RKO (cell line): Measurements from ENCODE around the gene OCA2.
"Not testable (repeated sequence)": the region's sequence is repeated elsewhere in the genome, so short reads cannot be mapped to it uniquely, and the experiment has no call there.

Experiments used
- DNase-seq: peaks from one replicate; pipeline ENCODE4 v3.0.0-alpha.2; 2016; ENCODE audit warnings: low spot score

The OCA2 gene

DNA sequence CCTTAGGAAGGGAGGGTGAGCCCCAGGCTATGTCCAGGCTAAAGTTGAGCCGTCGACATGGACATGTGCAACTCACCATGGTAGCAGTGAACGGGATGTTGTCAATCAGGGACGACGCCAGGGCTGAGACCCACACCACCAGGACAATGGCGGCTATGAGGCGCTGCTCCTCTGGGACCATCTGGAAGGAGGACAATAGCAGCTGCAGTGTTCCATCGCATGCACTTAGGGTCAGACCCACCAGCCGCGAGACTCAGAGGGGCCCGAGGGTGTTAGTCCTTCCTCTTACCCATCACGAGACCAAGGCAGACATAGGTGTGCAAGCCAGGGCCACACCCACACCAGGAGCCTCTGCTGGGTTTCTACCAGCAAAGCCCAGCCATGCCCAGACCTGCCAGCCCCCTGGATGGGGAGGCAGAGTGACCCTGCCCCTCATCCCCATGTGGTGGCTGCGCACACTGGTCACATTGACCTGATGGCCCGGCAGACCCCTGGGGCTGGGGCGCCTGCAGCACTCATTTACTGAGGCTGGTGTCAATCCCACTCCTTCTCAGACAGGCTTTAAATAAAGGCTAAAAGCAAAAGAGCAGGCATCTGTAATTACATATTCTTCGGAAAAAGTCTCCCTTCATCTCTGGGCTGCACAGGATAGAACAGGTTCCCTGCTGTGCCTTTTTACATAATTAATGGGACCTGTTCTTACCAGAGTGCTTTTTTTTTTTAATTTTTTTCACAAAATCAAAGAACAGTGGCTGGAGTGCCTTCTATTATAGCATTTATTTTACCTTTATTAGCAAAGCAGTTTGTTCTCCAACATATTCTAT is 227.8 kb downstream of the OCA2 start:
- DNase-seq, result no peak

DNA sequence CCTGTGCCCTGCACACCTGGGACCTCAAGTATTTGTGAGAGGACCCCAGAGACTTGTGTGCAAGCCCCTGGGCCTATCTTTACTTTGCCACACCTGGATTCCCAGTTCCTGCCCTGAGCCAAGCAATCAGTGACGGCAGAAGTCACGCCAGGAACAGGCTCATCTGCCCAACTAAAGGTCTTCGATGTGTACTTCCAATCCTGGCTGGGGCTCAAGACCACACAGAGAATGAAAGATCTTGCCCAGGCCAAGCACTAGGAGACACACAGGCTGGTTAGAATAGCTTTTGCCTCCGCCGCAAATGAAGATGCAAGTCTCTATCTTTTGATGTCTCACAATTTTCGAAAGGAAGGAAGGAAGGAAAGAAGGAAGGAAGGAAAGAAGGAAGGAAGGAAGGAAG is 228.8 kb downstream of the OCA2 start:
- DNase-seq, result no peak

DNA sequence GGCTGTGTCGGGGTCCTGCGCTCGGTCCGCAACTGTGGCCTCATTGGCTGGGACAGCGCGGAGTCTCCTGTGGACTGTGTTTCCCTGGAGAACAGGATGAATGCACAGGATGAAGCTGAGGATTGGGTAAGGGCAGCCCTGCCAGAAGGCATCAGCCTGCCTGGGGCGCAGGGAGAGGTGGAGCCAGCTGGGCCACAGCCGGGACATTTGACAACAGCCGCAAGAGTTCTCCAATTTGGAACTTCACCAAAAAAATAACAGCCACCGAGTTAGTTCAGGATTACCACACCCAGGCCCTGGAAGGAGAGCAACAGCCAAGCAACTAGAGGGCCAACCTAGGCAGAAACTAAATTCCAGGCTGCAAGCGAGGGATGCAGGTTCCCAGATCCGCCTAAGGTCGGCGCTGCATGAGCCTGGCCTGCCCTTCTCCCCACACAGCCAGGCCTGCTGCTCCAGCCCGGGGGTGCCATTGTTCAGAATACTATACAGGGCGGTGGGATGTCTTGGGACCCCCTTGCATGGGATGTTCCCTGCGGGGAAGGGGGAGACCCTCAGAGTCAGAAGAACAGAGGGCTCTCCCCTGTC is 229.3 kb downstream of the OCA2 start:
- DNase-seq, result no peak

DNA sequence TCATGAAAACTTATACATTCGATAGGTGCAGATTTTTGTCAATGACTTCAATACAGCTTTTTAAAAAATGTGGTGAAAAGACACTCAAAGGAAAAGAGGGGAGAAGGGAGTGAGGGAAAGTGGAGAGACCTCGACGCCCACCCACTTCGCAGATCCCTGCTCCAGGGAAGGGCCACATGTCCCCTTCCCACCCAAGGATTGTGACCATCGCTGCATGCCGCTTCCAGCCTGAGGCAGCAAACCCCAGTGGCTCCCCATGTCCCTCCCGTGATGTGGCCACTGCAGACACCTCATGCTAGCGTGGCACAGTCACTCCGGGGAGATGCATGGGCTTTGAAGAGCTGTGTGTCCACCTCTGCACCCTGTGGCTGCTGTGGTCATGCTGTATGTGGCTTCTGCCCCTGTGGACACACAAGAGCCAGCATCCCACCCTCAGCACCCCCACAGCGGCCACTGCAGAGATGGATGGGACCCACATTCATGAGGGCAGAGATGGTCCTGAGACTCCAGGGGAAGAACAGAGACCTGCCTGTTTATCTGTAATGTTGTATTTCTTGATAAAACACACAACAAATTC is 230.2 kb downstream of the OCA2 start:
- no peak for DNase-seq

DNA sequence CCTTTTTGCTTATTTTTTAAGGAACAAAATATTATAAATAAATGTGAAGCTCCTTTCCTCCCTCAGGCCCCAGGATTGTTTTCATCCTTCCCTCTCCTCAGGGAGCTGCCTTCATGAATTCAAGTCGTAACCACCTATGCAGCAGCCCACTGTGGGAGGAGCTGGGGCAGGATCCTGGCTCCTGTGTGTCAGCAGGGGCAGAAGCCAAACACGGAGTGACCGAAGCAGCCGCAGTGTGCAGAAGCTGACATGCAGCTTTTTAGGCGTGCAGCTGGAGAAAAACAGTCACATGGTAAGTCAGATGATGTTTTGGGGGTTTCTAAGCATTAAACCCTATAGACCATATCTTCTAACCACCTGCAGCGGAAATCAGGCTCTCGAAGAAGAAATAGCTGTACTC is 231.3 kb downstream of the OCA2 start:
- DNase-seq, result no peak

DNA sequence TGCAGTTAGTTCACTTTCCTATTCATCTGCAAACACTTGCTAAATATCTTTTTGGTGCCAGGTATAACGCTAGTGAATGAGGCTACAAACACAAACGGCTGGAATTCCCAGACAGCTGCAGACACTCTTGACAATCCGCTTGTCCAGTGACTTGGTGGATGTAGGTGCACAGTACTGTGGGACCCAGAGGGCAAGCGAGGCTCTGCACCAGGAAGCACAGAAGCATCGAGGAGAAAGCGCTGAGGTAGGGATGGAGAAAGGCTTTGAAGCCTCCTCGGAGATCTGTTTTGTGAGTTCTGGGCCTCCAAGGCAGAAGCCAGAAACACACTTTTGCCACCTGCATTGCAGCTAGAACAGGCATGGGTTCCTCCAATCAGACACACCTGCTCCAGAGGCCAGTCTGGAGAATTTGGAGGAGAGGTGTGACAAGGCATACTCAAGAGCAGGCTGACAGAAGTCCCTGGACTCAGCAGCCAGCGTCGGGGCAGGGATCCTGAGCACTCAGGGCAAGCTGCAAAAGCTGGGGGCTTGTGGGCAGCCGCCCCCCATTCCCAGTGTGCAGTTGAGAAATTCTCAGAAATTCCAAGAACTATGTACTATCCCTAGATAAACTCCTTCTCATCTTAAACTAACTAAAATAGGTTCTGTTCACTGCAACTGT is 232.5 kb downstream of the OCA2 start:
- no peak for DNase-seq

DNA sequence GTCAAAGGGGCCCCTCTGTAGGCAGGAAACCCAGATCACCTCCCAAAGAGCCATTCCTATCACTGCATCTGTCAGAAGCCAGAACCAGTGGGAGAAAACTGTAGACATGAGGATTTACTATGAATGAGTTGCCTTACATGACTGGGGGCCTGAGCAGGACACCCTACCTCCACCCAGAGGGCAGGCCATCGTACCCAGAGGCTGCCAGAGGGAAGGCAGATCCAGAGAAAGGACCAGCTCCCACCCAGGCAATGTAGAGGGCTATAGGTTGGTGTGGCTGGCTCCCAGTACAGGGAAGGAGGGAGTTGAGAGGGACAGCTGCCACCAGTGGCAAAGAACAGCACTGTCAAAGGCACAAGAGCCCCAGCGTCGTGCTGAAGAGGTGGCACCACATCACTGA is 233.2 kb downstream of the OCA2 start:
- DNase-seq, result no peak

DNA sequence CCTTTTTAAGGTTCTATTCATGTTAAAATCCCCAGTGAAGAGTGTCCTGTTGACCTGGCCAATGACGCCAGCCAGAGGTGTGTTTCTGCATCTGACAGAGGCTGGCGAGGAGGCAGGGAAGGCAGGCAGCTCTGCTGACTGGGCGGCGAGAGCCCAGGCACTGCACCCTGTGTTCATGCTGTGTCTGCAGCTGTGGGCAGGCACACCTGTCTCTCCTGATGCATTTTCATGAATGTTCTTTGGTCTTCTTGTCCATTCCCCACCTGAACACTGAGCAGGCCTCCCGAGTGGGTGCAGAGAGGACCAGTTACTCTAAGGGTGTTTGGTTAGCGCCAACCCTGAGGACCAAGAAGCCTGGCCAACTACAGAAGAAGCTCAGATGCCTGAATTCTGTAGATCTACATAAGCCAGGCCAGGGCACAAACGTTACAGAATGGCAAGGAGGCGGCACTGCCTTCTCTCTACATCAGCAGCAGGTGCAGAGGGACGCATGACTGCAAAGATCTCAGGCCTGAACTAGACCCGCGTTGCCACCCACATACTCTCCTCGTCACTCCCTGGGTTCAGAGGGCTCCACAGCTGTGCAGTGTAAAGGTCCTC is 233.7 kb downstream of the OCA2 start:
- DNase-seq, result no peak

DNA sequence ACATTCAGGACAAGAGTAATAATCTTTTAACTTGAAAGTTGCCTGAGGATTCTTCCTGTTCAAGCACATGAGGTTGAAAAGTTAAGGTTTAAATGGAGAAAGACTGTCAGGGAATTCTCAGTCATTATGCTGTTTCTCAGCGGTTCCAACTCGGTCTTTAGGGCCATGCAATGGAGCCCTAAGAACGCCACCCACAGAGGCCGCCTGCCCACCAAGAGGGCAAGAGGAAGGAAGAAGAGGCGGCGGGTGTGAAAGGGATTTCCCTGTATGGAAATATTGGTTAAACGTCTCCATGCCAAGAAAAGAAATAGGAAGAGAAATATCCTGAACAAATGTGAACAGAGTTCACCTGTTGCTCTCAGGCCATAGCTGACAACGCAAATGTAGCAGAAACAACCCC is 234.4 kb downstream of the OCA2 start:
- no peak for DNase-seq

DNA sequence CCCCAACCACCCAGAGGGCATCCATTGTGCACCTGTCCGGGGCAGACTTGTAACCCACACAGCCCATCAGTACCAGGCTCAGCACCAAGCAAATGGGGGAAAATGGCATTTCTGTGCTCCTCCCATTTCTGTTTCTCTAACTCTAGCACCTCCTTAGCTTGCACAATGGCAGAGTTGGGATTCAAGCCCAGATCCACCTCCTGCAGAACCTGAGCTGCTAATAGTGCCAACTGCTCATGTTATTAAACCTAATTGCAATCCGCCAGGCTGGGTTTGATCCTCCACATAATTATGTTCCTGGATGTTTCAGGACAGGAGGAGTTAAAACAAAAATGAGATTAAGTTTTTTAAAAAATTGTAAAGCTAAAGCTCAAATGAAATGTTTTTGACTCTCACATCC is 235.0 kb downstream of the OCA2 start:
- no peak for DNase-seq

DNA sequence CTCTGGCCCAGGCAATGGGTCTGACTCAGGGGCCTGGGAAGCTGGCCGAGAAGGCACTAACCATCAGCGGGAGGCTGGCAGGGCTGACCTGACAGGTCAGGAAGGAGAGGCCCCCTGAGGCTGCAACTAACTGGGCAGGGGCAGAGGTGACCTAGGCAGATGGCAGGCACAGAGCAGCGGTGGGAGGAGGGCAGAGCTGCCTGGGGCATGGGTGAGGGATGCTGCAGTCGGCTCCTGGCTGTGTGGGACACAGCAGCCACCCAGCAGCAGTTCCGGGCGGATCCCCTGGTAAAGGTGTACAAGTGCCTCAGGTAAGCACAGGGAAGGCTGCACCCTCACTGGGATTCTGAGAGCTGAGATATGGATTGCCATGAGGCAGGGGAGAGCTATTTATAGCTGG is 236.1 kb downstream of the OCA2 start:
- DNase-seq, result no peak

DNA sequence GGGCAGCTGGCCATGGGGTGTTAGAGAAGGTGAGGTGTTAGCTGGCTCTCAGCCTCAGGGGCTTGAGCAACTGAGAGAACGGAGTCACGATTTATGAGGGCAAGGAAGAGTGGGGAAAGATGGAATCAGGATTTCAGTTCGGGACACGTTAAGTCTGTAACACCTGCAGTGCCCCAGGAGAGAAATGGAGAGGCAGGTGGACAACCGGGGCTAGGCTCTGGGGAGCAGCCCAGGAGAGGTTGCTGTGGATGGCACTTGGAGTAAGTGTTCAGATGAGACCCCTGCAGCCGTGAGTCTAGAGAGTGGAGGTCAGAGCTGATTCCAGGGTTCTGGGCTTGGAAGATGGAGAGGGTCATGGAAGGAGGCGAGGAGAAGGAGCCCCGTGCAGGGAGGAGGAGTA is 237.9 kb downstream of the OCA2 start:
- no peak for DNase-seq

DNA sequence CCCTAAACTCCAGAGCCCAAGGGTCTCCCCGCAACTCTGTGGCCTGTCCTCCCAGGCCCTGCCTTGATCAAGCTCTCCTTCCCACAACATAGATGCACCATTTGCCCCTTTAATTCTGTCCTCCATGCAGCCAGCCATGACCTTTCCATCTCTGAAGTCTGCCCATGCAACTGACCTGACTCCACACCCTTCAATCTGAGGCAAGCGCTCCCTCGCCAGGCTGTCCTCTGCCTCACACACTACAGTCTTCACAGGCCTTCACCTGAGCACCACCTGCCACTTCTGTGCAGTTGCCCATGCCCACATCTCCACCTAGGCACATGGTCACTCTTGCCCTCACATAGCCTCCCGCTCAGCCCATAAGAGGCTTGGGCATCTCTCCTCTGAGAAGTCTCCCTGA is 244.0 kb downstream of the OCA2 start:
- no peak for DNase-seq

DNA sequence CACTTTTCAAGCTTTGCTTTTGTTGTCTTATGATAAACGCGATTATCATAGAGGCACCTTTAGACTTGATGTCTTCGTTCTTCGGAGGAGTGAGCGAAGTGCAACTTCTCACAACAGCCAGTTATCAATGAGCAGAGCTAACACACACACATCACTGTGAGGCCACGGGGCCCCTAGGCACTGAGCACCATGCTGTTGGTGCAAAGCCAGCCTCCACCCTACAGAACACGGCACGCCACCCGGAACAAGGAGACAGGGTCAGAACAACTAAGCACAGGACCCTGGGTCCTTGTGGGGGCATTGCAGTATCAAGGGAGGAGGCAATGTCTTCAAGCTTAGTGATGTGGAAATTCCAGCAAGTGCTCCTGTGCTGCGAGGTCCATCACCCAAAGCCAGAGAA is 244.5 kb downstream of the OCA2 start:
- DNase-seq, result no peak

DNA sequence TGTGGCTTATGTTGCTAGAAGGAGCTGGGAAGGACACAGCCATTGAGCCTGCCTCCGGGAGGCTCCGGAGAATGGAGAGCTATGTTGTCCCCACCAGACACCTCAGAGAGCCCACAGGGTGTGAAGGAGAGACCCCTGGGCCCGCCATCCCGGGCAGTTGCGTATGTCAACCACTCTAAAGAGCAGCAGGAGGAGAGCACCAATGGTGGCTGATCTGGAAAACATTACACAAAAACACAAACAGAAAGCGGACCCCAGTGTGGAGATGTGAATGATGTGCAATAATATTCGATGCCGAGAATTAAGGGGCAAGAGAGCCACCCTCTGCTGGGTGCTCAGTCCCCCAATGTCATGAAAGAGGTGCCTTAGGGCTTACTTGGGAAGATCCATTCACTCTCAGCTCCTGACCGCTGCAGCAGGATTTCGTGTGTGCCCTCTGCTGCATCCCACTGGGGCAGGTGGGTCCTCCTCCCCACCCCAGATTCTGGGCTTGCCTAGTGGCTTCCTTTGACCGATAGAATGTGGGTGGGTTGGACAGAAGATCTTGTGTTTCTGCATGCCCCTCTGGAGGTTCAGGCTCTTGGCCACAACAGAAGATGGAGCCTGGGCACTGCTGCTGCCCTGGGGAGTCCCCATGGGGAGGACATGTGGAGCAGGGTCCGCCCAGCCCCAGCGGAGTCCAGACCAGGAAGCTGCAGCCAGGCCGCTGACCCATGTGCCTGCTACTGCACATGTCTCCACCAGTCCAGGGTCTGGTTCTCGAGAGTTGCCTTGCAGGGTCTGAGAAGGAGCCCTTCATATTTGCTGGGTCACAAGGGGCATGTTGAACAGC is 245.3 kb downstream of the OCA2 start:
- no peak for DNase-seq

DNA sequence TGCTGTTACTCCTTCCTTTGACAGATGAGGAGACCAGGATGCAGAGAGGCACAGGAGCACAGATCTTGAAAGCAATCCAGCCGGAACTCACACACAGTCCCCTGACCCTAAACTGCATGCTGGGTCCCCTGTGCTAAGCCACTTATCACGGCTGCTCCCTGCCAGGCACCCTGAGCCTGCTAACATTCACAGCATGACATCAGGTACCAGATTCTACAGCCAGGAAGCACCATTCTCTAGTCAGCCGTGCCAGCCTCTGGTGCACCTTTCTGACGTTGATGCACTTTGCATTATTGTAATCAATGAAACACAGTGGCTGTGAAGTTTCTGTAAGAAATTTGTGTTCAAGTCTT is 247.3 kb downstream of the OCA2 start:
- DNase-seq, result no peak

DNA sequence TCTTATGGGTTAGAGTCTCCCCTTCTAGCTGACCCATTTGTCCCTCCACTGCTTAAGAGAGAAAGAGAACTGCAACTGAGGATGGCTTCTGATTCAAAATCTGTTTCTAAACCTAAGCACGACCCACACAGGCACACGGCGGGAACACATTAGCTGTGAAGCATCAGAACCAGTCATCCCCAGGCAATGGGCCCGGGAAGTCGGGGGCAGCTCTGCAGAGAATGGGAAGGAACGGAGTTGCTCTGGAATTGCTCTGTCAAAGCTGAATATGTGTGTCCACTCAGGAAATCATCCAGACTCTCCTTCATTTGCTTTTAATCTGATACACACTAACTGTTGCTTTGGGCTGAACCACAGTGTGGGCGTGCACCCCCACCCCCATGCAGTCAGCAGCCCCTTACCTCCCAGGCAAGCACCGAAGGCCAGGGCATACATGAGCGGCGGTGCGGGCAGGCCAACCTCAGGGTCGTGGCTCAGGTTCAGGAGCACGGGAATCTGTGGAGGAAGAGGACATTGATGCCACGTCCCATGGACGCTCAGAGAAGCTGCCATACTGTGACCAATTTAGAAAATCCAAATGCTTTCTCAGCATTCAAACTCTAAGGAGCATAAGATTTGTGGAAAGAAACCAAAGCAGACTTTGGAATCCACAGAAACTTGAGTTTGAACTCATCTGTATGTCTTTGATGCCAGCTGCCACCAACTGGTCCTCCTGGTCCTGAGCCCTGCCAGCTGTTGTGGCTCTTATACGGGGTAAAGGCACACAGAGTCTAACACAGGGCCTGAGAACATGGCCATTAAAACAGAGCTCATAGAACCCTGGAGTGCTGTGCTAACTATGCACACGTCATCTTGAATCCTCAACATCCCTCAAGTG is 247.9 kb downstream of the OCA2 start:
- no peak for DNase-seq

DNA sequence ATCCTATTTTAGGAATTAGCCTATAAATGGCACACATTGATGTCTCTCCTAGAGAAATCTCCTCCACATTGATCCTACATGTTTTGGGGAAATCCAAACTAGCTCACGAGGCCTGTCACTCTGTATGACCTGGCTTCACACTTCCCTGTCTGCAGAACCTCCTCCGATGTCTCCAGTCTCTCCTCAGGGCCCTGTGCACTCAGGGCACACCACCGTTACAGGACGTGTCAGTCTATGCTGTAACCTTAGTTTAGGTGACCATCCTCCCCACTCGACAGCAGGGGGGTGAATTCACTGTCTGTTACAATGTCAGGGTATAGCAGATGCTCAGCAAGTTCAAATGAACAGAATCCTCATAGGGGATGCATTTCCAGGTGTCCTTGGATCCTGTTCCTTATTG is 249.1 kb downstream of the OCA2 start:
- no peak for DNase-seq

DNA sequence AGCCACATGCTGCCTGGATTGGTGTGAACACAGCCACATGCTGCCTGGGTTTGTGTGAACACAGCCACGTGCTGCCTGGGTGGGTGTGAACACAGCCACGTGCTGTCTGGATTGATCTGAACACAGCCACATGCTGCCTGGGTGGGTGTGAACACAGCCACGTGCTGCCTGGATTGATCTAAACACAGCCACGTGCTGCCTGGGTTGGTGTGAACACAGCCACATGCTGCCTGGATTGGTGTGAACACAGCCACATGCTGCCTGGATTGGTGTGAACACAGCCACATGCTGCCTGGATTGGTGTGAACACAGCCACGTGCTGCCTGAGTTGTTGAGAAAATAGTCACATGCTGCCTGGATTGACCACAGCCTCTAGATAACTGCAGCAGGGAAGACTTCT is 250.2 kb downstream of the OCA2 start:
- not testable (repeated sequence) for DNase-seq

DNA sequence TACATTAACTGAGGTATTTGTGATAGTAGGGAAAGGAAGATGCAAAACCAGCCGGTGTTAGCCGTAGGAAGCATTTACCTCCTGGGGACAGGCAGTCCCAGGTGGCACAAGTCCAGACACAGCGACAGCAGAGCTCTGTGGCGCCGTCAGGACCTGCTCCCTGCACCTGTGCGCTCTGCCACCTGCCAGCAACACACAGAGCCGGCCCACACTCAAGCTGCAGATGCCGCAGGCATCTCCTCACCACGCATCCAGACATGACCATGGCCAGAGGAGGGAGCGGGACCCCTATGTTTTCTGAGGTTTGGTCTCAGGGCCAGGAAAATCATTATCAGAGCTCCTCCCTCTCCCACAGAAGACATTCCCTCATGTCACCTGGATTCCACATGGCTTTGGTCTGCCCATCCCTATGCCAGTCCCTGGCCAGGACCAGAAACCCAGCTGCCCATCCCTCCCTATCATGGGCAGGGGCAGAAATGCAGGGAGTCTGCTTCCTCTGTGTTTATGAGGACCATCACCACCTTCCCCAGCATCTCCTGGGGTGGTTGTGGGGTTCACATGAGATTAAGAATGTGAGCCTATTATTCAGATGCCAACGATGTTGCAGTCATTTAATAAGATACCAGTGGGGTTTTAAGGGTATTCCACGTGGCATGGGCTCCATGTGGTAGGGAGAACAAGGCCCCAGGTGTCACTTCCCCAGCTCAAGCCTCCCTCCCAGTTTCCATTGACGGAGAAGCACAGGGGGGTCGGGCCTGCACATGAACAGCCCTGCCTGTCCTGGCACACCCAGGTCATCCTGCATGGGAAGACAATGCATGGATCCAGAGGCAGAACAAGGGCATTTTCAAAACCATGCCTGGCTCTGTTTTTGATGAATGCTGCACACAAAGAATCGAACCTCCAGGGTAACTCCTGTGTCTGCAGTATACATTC is 251.1 kb downstream of the OCA2 start:
- no peak for DNase-seq
